HEK293T (cell line): ENCODE data around the gene EFCAB8.

Source experiments
- ELF4 ChIP-seq: fragments of 450-650 bp; IDR thresholded peaks from 2 replicates; pipeline ENCODE4 v1.6.1; 2017; ENCODE audit warnings: antibody characterized with exemption
- L3MBTL2 ChIP-seq: fragments of 450-650 bp; conservative IDR thresholded peaks from 2 replicates; pipeline ENCODE4 v1.6.1; 2016; ENCODE audit warnings: mild to moderate bottlenecking
- TARDBP ChIP-seq: fragments of 450-650 bp; IDR thresholded peaks from 2 replicates; pipeline ENCODE4 v1.6.1; 2016
- ZNF384 ChIP-seq: fragments of 450-650 bp; IDR thresholded peaks from 2 replicates; pipeline ENCODE4 v1.6.1; 2016

- TF ChIP-seq L3MBTL2 (no peak), ZNF384 (no peak), TARDBP (no peak), ELF4 (no peak)
Measured at GRCh38 chr20:32893263-32894025, 34.7 kb downstream of the EFCAB8 start.
